PC-3 (cell line): ENCODE measurements around the gene UBE3D.

Experiments used
- EZH2 ChIP-seq: fragments of 300-600 bp; sonication (generic); IDR thresholded peaks from one replicate; pipeline ENCODE4 v1.6.1; 2017; ENCODE audit warnings: antibody characterized with exemption, mild to moderate bottlenecking, low read length; ENCODE audit not compliant: unreplicated experiment
- EZH2phosphoT487 ChIP-seq: fragments of 300-600 bp; sonication (generic); IDR thresholded peaks from 2 replicates; pipeline ENCODE4 v1.6.1; 2018; ENCODE audit warnings: mild to moderate bottlenecking, antibody characterized with exemption, low read length, borderline replicate concordance
- TF ChIP-seq, protein P1 (sequence below): fragments of 300-600 bp; sonication (generic); conservative IDR thresholded peaks from 2 replicates; pipeline ENCODE4 v1.5.1; 2017; ENCODE audit warnings: antibody characterized with exemption, low read depth, mild to moderate bottlenecking, low read length

DNA sequence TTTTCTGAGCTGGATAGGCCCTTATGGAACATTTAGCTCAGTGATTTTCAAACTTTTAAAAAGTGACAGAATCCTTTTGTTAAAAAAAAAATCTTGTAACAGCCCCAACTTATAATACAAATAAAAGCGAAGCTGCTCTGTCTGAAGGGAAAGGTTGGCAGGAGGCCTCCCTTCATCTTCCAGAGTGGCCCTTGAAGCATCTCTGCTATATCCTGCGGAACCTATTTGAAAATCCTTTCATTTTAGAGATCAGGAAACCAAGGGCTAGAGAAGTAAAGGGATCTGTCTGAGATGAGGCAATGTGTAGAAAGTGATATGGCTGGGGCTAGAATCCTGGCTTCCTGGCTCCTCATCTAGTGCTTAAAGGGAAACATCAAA lies 107.8 kb downstream of the UBE3D start:
- TF ChIP-seq, protein P1, sequence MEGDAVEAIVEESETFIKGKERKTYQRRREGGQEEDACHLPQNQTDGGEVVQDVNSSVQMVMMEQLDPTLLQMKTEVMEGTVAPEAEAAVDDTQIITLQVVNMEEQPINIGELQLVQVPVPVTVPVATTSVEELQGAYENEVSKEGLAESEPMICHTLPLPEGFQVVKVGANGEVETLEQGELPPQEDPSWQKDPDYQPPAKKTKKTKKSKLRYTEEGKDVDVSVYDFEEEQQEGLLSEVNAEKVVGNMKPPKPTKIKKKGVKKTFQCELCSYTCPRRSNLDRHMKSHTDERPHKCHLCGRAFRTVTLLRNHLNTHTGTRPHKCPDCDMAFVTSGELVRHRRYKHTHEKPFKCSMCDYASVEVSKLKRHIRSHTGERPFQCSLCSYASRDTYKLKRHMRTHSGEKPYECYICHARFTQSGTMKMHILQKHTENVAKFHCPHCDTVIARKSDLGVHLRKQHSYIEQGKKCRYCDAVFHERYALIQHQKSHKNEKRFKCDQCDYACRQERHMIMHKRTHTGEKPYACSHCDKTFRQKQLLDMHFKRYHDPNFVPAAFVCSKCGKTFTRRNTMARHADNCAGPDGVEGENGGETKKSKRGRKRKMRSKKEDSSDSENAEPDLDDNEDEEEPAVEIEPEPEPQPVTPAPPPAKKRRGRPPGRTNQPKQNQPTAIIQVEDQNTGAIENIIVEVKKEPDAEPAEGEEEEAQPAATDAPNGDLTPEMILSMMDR = no peak
- no peak for TF ChIP-seq EZH2
- TF ChIP-seq EZH2phosphoT487 = no peak
